Breast epithelium (tissue), 4 donors: ENCODE results near the gene FBRS. TPM values are rescaled to one million over a fixed set of nuclear protein-coding genes. Genes with fewer than 3 reads are reported as not detected.

ENCODE experiments used
- DNase-seq, 2 donors: peaks; one replicate each; pipeline ENCODE4 v3.0.0-alpha.2; 2019; ENCODE audit warnings: low spot score in 2 of 2
- H3K27ac ChIP-seq, 2 donors: fragments of 200-600 bp; sonication (generic) in 1 of 2; one replicate each; pipeline ENCODE4 v1.5.1; 2016 to 2019; ENCODE audit warnings: mild to moderate bottlenecking in 1 of 2
- H3K27me3 ChIP-seq, 2 donors: fragments of 200-600 bp; sonication (generic) in 1 of 2; one replicate each; pipeline versions ENCODE4 v1.5.1 to v1.6.0; 2017 to 2019; ENCODE audit warnings: control low read depth in 1 of 2, mild to moderate bottlenecking in 1 of 2
- H3K36me3 ChIP-seq: fragments of 200-600 bp; one replicate; pipeline ENCODE4 v1.5.1; 2019
- H3K4me1 ChIP-seq, 2 donors: fragments of 200-600 bp; sonication (generic); one replicate each; pipeline ENCODE4 v1.5.1; 2016 to 2019; ENCODE audit warnings: control low read depth in 1 of 2
- H3K4me3 ChIP-seq, 3 donors: fragments of 200-600 bp; sonication (generic); 1 replicate in 2 of 3; 2 replicates in 1 of 3; pipeline ENCODE4 v1.5.1; 2016 to 2019; ENCODE audit warnings: mild to moderate bottlenecking in 3 of 3, moderate library complexity in 2 of 3
- H3K9me3 ChIP-seq, 2 donors: fragments of 200-600 bp; sonication (generic) in 1 of 2; one replicate each; pipeline ENCODE4 v1.5.1; 2016 to 2019; ENCODE audit warnings: control low read depth in 1 of 2
- CTCF ChIP-seq, 3 donors: fragments of 450-650 bp; IDR thresholded peaks; one replicate each; pipeline ENCODE4 v1.5.1; 2016 to 2017; ENCODE audit warnings: antibody characterized with exemption in 3 of 3, mild to moderate bottlenecking in 3 of 3, moderate library complexity in 3 of 3
- POLR2A ChIP-seq: fragments of 450-650 bp; IDR thresholded peaks from one replicate; pipeline ENCODE4 v1.6.1; 2016; ENCODE audit warnings: antibody characterized with exemption, mild to moderate bottlenecking, moderate library complexity
- POLR2AphosphoS5 ChIP-seq, 3 donors: sonication (generic); formaldehyde crosslinking; IDR thresholded peaks; one replicate each; pipeline ENCODE4 v1.6.1; 2017; ENCODE audit warnings: antibody characterized with exemption in 3 of 3
- intact Hi-C: fragments of 100-400 bp; cut with DNase I; formaldehyde crosslinking; loops from one replicate; pipeline ENCODE4 v1.15.1; 2023; ENCODE audit warnings: low total_unique reads
- total RNA-seq, 3 donors: library from RNA; depleted of rRNA; stranded (reverse); fragments of >200 nt; gene quantifications; one replicate each; pipeline ENCODE4 v1.1.0, GENCODE V29; 2016

Gene FBRS
- total RNA-seq, 3 donors from 2014 or later, result 13.6 to 25.2 (median 17.7) TPM

GRCh38 chr16:30669026-30669902, 11.0 kb downstream of the FBRS start:
- intact Hi-C loops, result no loop called here
- Histone ChIP-seq H3K36me3 (peaks cover 8% of the 10 kb centered on the region), H3K27ac (no peak overlapping the region)

GRCh38 chr16:30669903-30670824, 11.9 kb downstream of the FBRS start:
- H3K27ac ChIP-seq, result no peak overlapping the region
- H3K9me3 ChIP-seq, result no peaks in the 10 kb centered on the region
- H3K36me3 ChIP-seq, result peaks cover 8% of the 10 kb centered on the region
- no peak for DNase-seq
- intact Hi-C loops, result no loop called here
- H3K4me1 ChIP-seq, result no peaks in the 10 kb centered on the region
- no peaks in the 10 kb centered on the region for H3K27me3 ChIP-seq
- no peak overlapping the region for H3K4me3 ChIP-seq
- TF ChIP-seq POLR2AphosphoS5 (IDR thresholded peaks at IDR 0.05) (no peak), POLR2A (no peak), CTCF (IDR thresholded peaks at IDR 0.05) (no peak)

More at GRCh38 chr16:30669026-30669902, 11.0 kb downstream of the FBRS start:
- DNase-seq, result no peak
- TF ChIP-seq POLR2AphosphoS5 (IDR thresholded peaks at IDR 0.05), result no peak
- no peak for TF ChIP-seq POLR2A
- TF ChIP-seq CTCF (IDR thresholded peaks at IDR 0.05), result no peak
- Histone ChIP-seq H3K9me3 (no peaks in the 10 kb centered on the region), H3K4me1 (no peaks in the 10 kb centered on the region), H3K4me3 (no peak overlapping the region), H3K27me3 (no peaks in the 10 kb centered on the region)

- H3K4me1 ChIP-seq, result no peaks in the 10 kb centered on the region
- intact Hi-C loops, result no loop called here
Measured at GRCh38 chr16:30675143-30675542, 16.9 kb downstream of the FBRS start.

GRCh38 chr16:30677931-30678585, 19.8 kb downstream of the FBRS start:
- H3K36me3 ChIP-seq, result no peaks in the 10 kb centered on the region
- H3K9me3 ChIP-seq, result no peaks in the 10 kb centered on the region
- no peak for DNase-seq
- H3K27me3 ChIP-seq, result no peaks in the 10 kb centered on the region
- intact Hi-C loops, result no loop called here
- no peak overlapping the region for H3K4me3 ChIP-seq
- H3K4me1 ChIP-seq, result no peaks in the 10 kb centered on the region
- H3K27ac ChIP-seq, result no peak overlapping the region
- no peak for TF ChIP-seq POLR2A
- TF ChIP-seq CTCF (IDR thresholded peaks at IDR 0.05), result no peak
- TF ChIP-seq POLR2AphosphoS5 (IDR thresholded peaks at IDR 0.05), result no peak

More at GRCh38 chr16:30675143-30675542, 16.9 kb downstream of the FBRS start:
- Histone ChIP-seq H3K4me3 (no peak overlapping the region), H3K36me3 (no peaks in the 10 kb centered on the region), H3K27me3 (no peaks in the 10 kb centered on the region), H3K27ac (no peak overlapping the region), H3K9me3 (no peaks in the 10 kb centered on the region)
- TF ChIP-seq CTCF (IDR thresholded peaks at IDR 0.05) (no peak), POLR2AphosphoS5 (IDR thresholded peaks at IDR 0.05) (no peak), POLR2A (no peak)
- DNase-seq, result no peak
